Small intestine (tissue), 7 donors: Measurements from ENCODE around the gene CCDC80. TPM values are rescaled to one million over a fixed set of nuclear protein-coding genes. Genes with fewer than 3 reads are reported as not detected.

Experiments
- DNase-seq, 2 donors: peaks; one replicate each; pipeline versions ENCODE4 v3.0.0 to v3.0.0-alpha.2; 2013
- FAIRE-seq: peaks from 2 replicates; lab custom pipeline; 2012; peaks lifted over from hg19 to GRCh38; lab: Jason Lieb, UNC
- H3K27ac ChIP-seq, 3 donors: one replicate each; pipeline ENCODE4 v1.5.1; 2013; ENCODE audit warnings: low read length in 2 of 3, mild to moderate bottlenecking in 2 of 3, control low read depth in 1 of 3, inconsistent platforms in 1 of 3, low read depth in 1 of 3, moderate library complexity in 1 of 3
- H3K27me3 ChIP-seq, 3 donors: one replicate each; pipeline ENCODE4 v1.6.1; 2013; ENCODE audit warnings: low read length in 3 of 3, inconsistent platforms in 1 of 3; ENCODE audit not compliant: control insufficient read depth in 3 of 3, insufficient read depth in 3 of 3
- H3K36me3 ChIP-seq, 3 donors: one replicate each; pipeline ENCODE4 v1.6.1; 2013; ENCODE audit warnings: low read length in 3 of 3, inconsistent platforms in 1 of 3, low read depth in 1 of 3, mild to moderate bottlenecking in 1 of 3, moderate library complexity in 1 of 3; ENCODE audit not compliant: control insufficient read depth in 3 of 3, insufficient read depth in 2 of 3
- H3K4me1 ChIP-seq, 3 donors: one replicate each; pipeline ENCODE4 v1.6.1; 2013; ENCODE audit warnings: low read length in 2 of 3, inconsistent platforms in 1 of 3, low read depth in 1 of 3, mild to moderate bottlenecking in 1 of 3, moderate library complexity in 1 of 3; ENCODE audit not compliant: control insufficient read depth in 3 of 3, insufficient read depth in 2 of 3
- H3K4me3 ChIP-seq, 3 donors: one replicate each; pipeline ENCODE4 v1.5.1; 2013; ENCODE audit warnings: low read length in 3 of 3, control low read depth in 1 of 3, inconsistent platforms in 1 of 3, low read depth in 1 of 3, mild to moderate bottlenecking in 1 of 3, moderate library complexity in 1 of 3
- H3K9me3 ChIP-seq, 2 donors: one replicate each; pipeline ENCODE4 v1.6.1; 2013; ENCODE audit warnings: low read depth in 1 of 2, low read length in 1 of 2; ENCODE audit not compliant: control insufficient read depth in 2 of 2, insufficient read depth in 1 of 2
- WGBS, 3 donors: extraction: QIAGEN DNeasy Blood & Tissue Kit; methylation state at CpG; one replicate each; pipeline ENCODE4 v1.1.7; 2013; 5-methylcytosine and 5-hydroxymethylcytosine counted together
- polyA plus RNA-seq, 4 donors: library from polyadenylated mRNA; stranded (reverse) in 3 of 4; unstranded in 1 of 4; fragments of 200-250 nt in 3 of 4; fragments of 120-200 nt in 1 of 4; gene quantifications; one replicate each; pipeline versions ENCODE4 v1.2.1 to v1.2.3, GENCODE V29; 2013
- donor health status: healthy with polysubstance abuse.
- donor health status: control.
- donor health status: control.
- donor health status: Bipolar disorder and iron deficiency.
- donor health status: healthy.

Gene CCDC80
- polyA plus RNA-seq, 4 donors: 2.5 to 14.5 (median 5.2) TPM

GRCh38 chr3:112634786-112635541, 6.0 kb downstream of the CCDC80 start:
- FAIRE-seq: no peak
- H3K36me3 ChIP-seq: no peaks in the 10 kb centered on the region
- no peaks in the 10 kb centered on the region for H3K9me3 ChIP-seq
- WGBS, 3 donors: 73 to 85% (median 84%) methylated on average over 4 of the region's 4 CpGs
- peak overlapping the region in 2 of 3 donors; percentile 2 to 65 for H3K27ac ChIP-seq
- H3K27me3 ChIP-seq: peaks cover 0 to 3% (median 0%) of the 10 kb centered on the region in 3 donors
- no peak overlapping the region for H3K4me3 ChIP-seq
- peaks cover 0 to 2% (median 0%) of the 10 kb centered on the region in 3 donors for H3K4me1 ChIP-seq
- DNase-seq: no peak

- no peak overlapping the region for H3K4me3 ChIP-seq
- no peak for FAIRE-seq
Observed at GRCh38 chr3:112633757-112634156, 7.2 kb downstream of the CCDC80 start.

GRCh38 chr3:112633191-112633590, 7.8 kb downstream of the CCDC80 start:
- DNase-seq (no peak), FAIRE-seq (no peak)
- H3K4me3 ChIP-seq: no peak overlapping the region
- peaks cover 0 to 2% (median 0%) of the 10 kb centered on the region in 3 donors for H3K4me1 ChIP-seq
- H3K27me3 ChIP-seq: peaks cover 0 to 3% (median 0%) of the 10 kb centered on the region in 3 donors
- no peaks in the 10 kb centered on the region for H3K9me3 ChIP-seq
- WGBS, 3 donors: 46 to 59% (median 56%) methylated on average over 3 of the region's 3 CpGs
- no peak overlapping the region for H3K27ac ChIP-seq
- no peaks in the 10 kb centered on the region for H3K36me3 ChIP-seq

More at GRCh38 chr3:112633757-112634156, 7.2 kb downstream of the CCDC80 start:
- no peaks in the 10 kb centered on the region for H3K9me3 ChIP-seq
- no peak for DNase-seq
- peaks cover 0 to 2% (median 0%) of the 10 kb centered on the region in 3 donors for H3K4me1 ChIP-seq
- H3K36me3 ChIP-seq: no peaks in the 10 kb centered on the region
- peaks cover 0 to 3% (median 0%) of the 10 kb centered on the region in 3 donors for H3K27me3 ChIP-seq
- no peak overlapping the region for H3K27ac ChIP-seq
- 18 to 47% (median 39%) methylated on average over 1 of the region's 1 CpG for WGBS, 3 donors

GRCh38 chr3:112632596-112632995, 8.3 kb downstream of the CCDC80 start:
- DNase-seq (no peak), FAIRE-seq (no peak)
- no peak overlapping the region for H3K4me3 ChIP-seq
- H3K4me1 ChIP-seq: peaks cover 0 to 2% (median 0%) of the 10 kb centered on the region in 3 donors
- no peak overlapping the region for H3K27ac ChIP-seq
- H3K9me3 ChIP-seq: no peaks in the 10 kb centered on the region
- H3K27me3 ChIP-seq: peaks cover 0 to 3% (median 0%) of the 10 kb centered on the region in 3 donors
- WGBS, 3 donors: 48 to 57% (median 56%) methylated on average over 4 of the region's 4 CpGs
- H3K36me3 ChIP-seq: no peaks in the 10 kb centered on the region

GRCh38 chr3:112631257-112631656, 9.7 kb downstream of the CCDC80 start:
- FAIRE-seq (no peak), DNase-seq (no peak)
- H3K9me3 ChIP-seq: no peaks in the 10 kb centered on the region
- H3K27ac ChIP-seq: no peak overlapping the region
- H3K4me3 ChIP-seq: no peak overlapping the region
- H3K27me3 ChIP-seq: no peaks in the 10 kb centered on the region
- H3K4me1 ChIP-seq: peaks cover 0 to 2% (median 0%) of the 10 kb centered on the region in 3 donors
- H3K36me3 ChIP-seq: no peaks in the 10 kb centered on the region
- WGBS, 3 donors: 76 to 93% (median 82%) methylated on average over 3 of the region's 3 CpGs

GRCh38 chr3:112629425-112629824, 11.5 kb downstream of the CCDC80 start:
- FAIRE-seq: no peak
- Histone ChIP-seq H3K4me3 (no peak overlapping the region), H3K27ac (no peak overlapping the region), H3K36me3 (no peaks in the 10 kb centered on the region), H3K27me3 (no peaks in the 10 kb centered on the region), H3K4me1 (no peaks in the 10 kb centered on the region), H3K9me3 (no peaks in the 10 kb centered on the region)
- DNase-seq: no peak
- WGBS, 3 donors: 44 to 59% (median 58%) methylated on average over 7 of the region's 7 CpGs

GRCh38 chr3:112627919-112628466, 12.9 kb downstream of the CCDC80 start:
- Histone ChIP-seq H3K4me1 (no peaks in the 10 kb centered on the region), H3K27ac (no peak overlapping the region), H3K9me3 (no peaks in the 10 kb centered on the region), H3K36me3 (no peaks in the 10 kb centered on the region), H3K27me3 (no peaks in the 10 kb centered on the region), H3K4me3 (no peak overlapping the region)
- DNase-seq (no peak), FAIRE-seq (no peak)
- 30 to 41% (median 40%) methylated on average over 1 of the region's 1 CpG for WGBS, 3 donors

GRCh38 chr3:112627419-112627818, 13.5 kb downstream of the CCDC80 start:
- no peaks in the 10 kb centered on the region for H3K36me3 ChIP-seq
- DNase-seq: no peak
- no peak overlapping the region for H3K27ac ChIP-seq
- no peaks in the 10 kb centered on the region for H3K4me1 ChIP-seq
- H3K4me3 ChIP-seq: no peak overlapping the region
- 67 to 83% (median 78%) methylated on average over 4 of the region's 4 CpGs for WGBS, 3 donors
- H3K9me3 ChIP-seq: no peaks in the 10 kb centered on the region
- FAIRE-seq: no peak
- no peaks in the 10 kb centered on the region for H3K27me3 ChIP-seq
